ENCODE measurements around the gene TUBGCP6.

DNA sequence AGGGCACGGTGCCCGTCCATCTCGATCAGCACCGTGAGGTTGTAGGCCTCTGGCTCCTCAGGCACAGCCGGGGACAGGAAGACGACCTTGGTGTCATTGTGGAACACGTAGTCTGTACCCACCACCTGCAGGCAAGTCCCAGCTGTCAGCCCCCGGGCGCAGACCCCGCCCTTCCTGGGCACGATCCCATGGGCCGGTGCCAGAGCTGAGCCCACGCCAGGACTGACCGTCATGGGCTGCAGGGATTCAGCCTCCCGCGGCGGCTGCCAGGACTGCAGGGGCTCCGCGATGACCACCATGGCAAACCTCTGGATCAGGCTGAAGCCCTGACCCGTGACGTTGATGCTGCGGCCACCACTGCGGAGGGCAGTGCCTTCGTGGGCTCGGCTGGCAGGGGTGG, 37.1 kb upstream of the TUBGCP6 start:
- TF ChIP-seq RAD21 (conservative IDR thresholded peaks at IDR 0.05) (no peak), MXI1 (conservative IDR thresholded peaks at IDR 0.05; ENCODE audit: poor library complexity, severe bottlenecking) (no peak), TAF1 (IDR thresholded peaks at IDR 0.05; ENCODE audit: low read depth) (no peak), POLR2AphosphoS5 (IDR thresholded peaks at IDR 0.05) (no peak)
- TF ChIP-seq, protein P1, sequence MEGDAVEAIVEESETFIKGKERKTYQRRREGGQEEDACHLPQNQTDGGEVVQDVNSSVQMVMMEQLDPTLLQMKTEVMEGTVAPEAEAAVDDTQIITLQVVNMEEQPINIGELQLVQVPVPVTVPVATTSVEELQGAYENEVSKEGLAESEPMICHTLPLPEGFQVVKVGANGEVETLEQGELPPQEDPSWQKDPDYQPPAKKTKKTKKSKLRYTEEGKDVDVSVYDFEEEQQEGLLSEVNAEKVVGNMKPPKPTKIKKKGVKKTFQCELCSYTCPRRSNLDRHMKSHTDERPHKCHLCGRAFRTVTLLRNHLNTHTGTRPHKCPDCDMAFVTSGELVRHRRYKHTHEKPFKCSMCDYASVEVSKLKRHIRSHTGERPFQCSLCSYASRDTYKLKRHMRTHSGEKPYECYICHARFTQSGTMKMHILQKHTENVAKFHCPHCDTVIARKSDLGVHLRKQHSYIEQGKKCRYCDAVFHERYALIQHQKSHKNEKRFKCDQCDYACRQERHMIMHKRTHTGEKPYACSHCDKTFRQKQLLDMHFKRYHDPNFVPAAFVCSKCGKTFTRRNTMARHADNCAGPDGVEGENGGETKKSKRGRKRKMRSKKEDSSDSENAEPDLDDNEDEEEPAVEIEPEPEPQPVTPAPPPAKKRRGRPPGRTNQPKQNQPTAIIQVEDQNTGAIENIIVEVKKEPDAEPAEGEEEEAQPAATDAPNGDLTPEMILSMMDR (IDR thresholded peaks at IDR 0.05; ENCODE audit: poor library complexity, severe bottlenecking) = no peak

Data from neural cell (in vitro differentiated cells).